K562 (cell line): ENCODE data around the gene PERP. TPM values are rescaled to one million over a fixed set of nuclear protein-coding genes. Genes with fewer than 3 reads are reported as not detected.

ENCODE experiments used
- ATAC-seq: fragments of 200-7000 bp; cut with Tn5 transposase; 3 replicates; pipeline ENCODE4 v1.9.1; 2020; ENCODE audit warnings: moderate library complexity
- BruUV-seq: library from RNA; stranded (reverse); fragments of 400-500 nt; replicated peaks from 2 replicates; lab custom pipeline; 2021; lab: Mats Ljungman, UMichigan
- CTCF ChIA-PET: fragments of 300-600 bp; formaldehyde crosslinking; extraction: SDS; loops from one replicate; lab custom pipeline; 2021; ENCODE audit warnings: low intra/inter-chr PET ratio; lab: Yijun Ruan, JAX
- POLR2A ChIA-PET: fragments of 300-600, 350-650 bp; sonication (Branson Sonifier 250); formaldehyde crosslinking; extraction: SDS; loops from one replicate; lab custom pipeline; 2021; ENCODE audit warnings: antibody characterized with exemption, inconsistent platforms; lab: Yijun Ruan, JAX
- DNase-seq, 4 experiments: peaks; one replicate each; pipeline versions ENCODE4 v3.0.0 to v3.0.0-alpha.2; 2011 to 2018; ENCODE audit warnings: low spot score in 3 of 4, mixed read lengths in 3 of 4; ENCODE audit errors: extremely low read depth in 1 of 4
- FAIRE-seq: peaks from 2 replicates; lab custom pipeline; 2011; peaks lifted over from hg19 to GRCh38; lab: Jason Lieb, UNC
- H2AFZ ChIP-seq: 2 replicates; pipeline ENCODE4 v1.6.0; 2011; ENCODE audit warnings: low read depth, low read length, control low read depth, inconsistent platforms
- H3K27ac ChIP-seq: fragments of 200-600 bp; 3 replicates; pipeline ENCODE4 v1.8.0; 2011; ENCODE audit warnings: low read depth, mild to moderate bottlenecking, control low read depth, inconsistent platforms, low read length, moderate library complexity, mixed read lengths; ENCODE audit errors: extremely low read depth
- H3K27me3 ChIP-seq, 2 experiments: fragments of 300-600 bp in 1 of 2; 2 replicates in 1 of 2; 3 replicates in 1 of 2; pipeline versions ENCODE4 v1.6.0 to v1.8.0; 2011; ENCODE audit warnings: inconsistent platforms in 2 of 2, low read length in 2 of 2, mild to moderate bottlenecking in 1 of 2, mixed read lengths in 1 of 2, moderate library complexity in 1 of 2; ENCODE audit not compliant: control insufficient read depth in 2 of 2, insufficient read depth in 2 of 2
- H3K36me3 ChIP-seq: fragments of 300-600 bp; 3 replicates; pipeline ENCODE4 v1.8.0; 2011; ENCODE audit warnings: mild to moderate bottlenecking, low read length, inconsistent platforms; ENCODE audit not compliant: control insufficient read depth, insufficient read depth
- H3K4me1 ChIP-seq, 2 experiments: fragments of 200-600 bp in 1 of 2; replicated peaks in 1 of 2; 2 replicates in 1 of 2; 3 replicates in 1 of 2; pipeline versions ENCODE4 v1.5.1 to v1.8.0; 2011; ENCODE audit warnings: inconsistent platforms in 2 of 2, low read length in 2 of 2, mild to moderate bottlenecking in 1 of 2, mixed read lengths in 1 of 2, moderate library complexity in 1 of 2; ENCODE audit not compliant: control insufficient read depth in 2 of 2, insufficient read depth in 2 of 2
- H3K4me2 ChIP-seq: 2 replicates; pipeline ENCODE4 v1.6.1; 2011; ENCODE audit warnings: low read length, control low read depth, inconsistent platforms, mixed read lengths; ENCODE audit not compliant: insufficient read depth
- H3K4me3 ChIP-seq: fragments of 200-600 bp; sonication (generic), shearing (Covaris generic); 2 replicates; pipeline ENCODE4 v1.5.1; 2016; ENCODE audit warnings: control low read depth, inconsistent platforms
- H3K79me2 ChIP-seq: fragments of 200-600 bp; 3 replicates; pipeline ENCODE4 v1.8.0; 2011; ENCODE audit warnings: low read length, inconsistent platforms; ENCODE audit not compliant: control insufficient read depth, insufficient read depth
- H3K9ac ChIP-seq, 2 experiments: 2 replicates each; pipeline versions ENCODE4 v1.6.0 to v1.6.1; 2011; ENCODE audit warnings: low read depth in 2 of 2, low read length in 2 of 2, control low read depth in 1 of 2, inconsistent platforms in 1 of 2, mild to moderate bottlenecking in 1 of 2, mixed read lengths in 1 of 2; ENCODE audit not compliant: insufficient read depth in 1 of 2
- H3K9me1 ChIP-seq: one replicate; pipeline ENCODE4 v1.6.0; 2011; ENCODE audit warnings: inconsistent platforms, mild to moderate bottlenecking, low read length, moderate library complexity; ENCODE audit not compliant: control insufficient read depth, insufficient read depth
- H3K9me3 ChIP-seq: replicated peaks from 2 replicates; pipeline ENCODE4 v1.5.1; 2011; ENCODE audit warnings: low read depth, low read length, inconsistent platforms; ENCODE audit not compliant: control insufficient read depth, insufficient read depth
- H4K20me1 ChIP-seq: replicated peaks from 2 replicates; pipeline ENCODE4 v1.6.1; 2011; ENCODE audit warnings: low read length, inconsistent platforms, mixed read lengths; ENCODE audit not compliant: control insufficient read depth, insufficient read depth
- CSDE1 ChIP-seq, 2 experiments: fragments of 450-650 bp; IDR thresholded peaks; 2 replicates each; pipeline ENCODE4 v1.6.1; 2016; ENCODE audit warnings: mild to moderate bottlenecking in 1 of 2
- DACH1 ChIP-seq: fragments of 450-650 bp; IDR thresholded peaks from 2 replicates; pipeline ENCODE4 v1.6.1; 2018; ENCODE audit not compliant: partially characterized antibody
- DDX20 ChIP-seq: fragments of 450-650 bp; IDR thresholded peaks from 2 replicates; pipeline ENCODE4 v1.6.1; 2016; ENCODE audit warnings: missing genetic modification characterization, low read depth, mild to moderate bottlenecking, missing compliant biosample characterization, moderate library complexity
- ETS2 ChIP-seq: IDR thresholded peaks from 2 replicates; pipeline ENCODE4 v1.6.1; 2016; ENCODE audit warnings: borderline replicate concordance, missing genetic modification characterization, mild to moderate bottlenecking, moderate library complexity, missing compliant biosample characterization; ENCODE audit not compliant: poor library complexity, severe bottlenecking
- OTX1 ChIP-seq: fragments of 450-650 bp; formaldehyde crosslinking; IDR thresholded peaks from 2 replicates; pipeline ENCODE4 v1.4.0; 2022; ENCODE audit warnings: mild to moderate bottlenecking
- PCBP2 ChIP-seq: fragments of 200-400 bp; formaldehyde crosslinking; IDR thresholded peaks from 2 replicates; pipeline ENCODE4 v1.6.1; 2018; ENCODE audit warnings: low read length, low read depth, mild to moderate bottlenecking, moderate library complexity; ENCODE audit not compliant: poor library complexity, severe bottlenecking
- PURB ChIP-seq: sonication (generic); formaldehyde crosslinking; IDR thresholded peaks from 2 replicates; pipeline ENCODE4 v1.9.0; 2021; ENCODE audit warnings: low read depth, mild to moderate bottlenecking, missing genetic modification reagents
- SMARCB1 ChIP-seq: IDR thresholded peaks from 2 replicates; pipeline ENCODE4 v1.6.1; 2011; ENCODE audit warnings: improper control_type of control experiment, low read depth; ENCODE audit not compliant: insufficient read length
- ZNF134 ChIP-seq: fragments of 250-450 bp; sonication (Bioruptor Pico); conservative IDR thresholded peaks from 2 replicates; pipeline ENCODE4 v1.4.0; 2020
- ZNF184 ChIP-seq: sonication (generic); formaldehyde crosslinking; IDR thresholded peaks from 2 replicates; pipeline ENCODE4 v1.5.0; 2020; ENCODE audit warnings: missing genetic modification reagents
- WGBS: fragments of 100-300 bp; shearing (Covaris generic); methylation state at CpG from one replicate; pipeline ENCODE4 v1.1.6; 2016; ENCODE audit warnings: low coverage, mixed read lengths; ENCODE audit not compliant: insufficient coverage; ENCODE audit errors: missing lambda C conversion rate; 5-methylcytosine and 5-hydroxymethylcytosine counted together
- in situ Hi-C: fragments of 300-500 bp; cut with MboI; formaldehyde crosslinking; loops from 4 replicates; pipeline ENCODE4 v1.15.0; 2018; ENCODE audit warnings: inconsistent platforms, mixed read lengths
- intact Hi-C: fragments of 100-400 bp; cut with micrococcal nuclease; formaldehyde crosslinking; loops from 2 replicates; pipeline ENCODE4 v1.14.2; 2022
- polyA plus RNA-seq, 8 experiments: library from polyadenylated mRNA; depleted of rRNA in 4 of 8; stranded (reverse) in 5 of 8; unstranded in 3 of 8; fragments of >200 nt; fragmentation: Nextera tagmentation in 2 of 8; fragmentation: Illumina TruSeq in 1 of 8; extraction: Ambion mirVana in 2 of 8; extraction: Trizol in 1 of 8; gene quantifications; 2 replicates each; pipeline versions ENCODE4 v1.2.1 to v1.2.3, GENCODE V29; 2011 to 2014; ENCODE audit warnings: inconsistent platforms in 1 of 8, missing spikeins in 1 of 8
- total RNA-seq, 7 experiments: library from RNA; depleted of rRNA in 6 of 7; stranded (reverse); fragments of >200 nt in 6 of 7; fragmentation: Illumina TruSeq in 2 of 7; extraction: Trizol in 2 of 7; gene quantifications; 2 replicates each; pipeline versions ENCODE4 v1.2.1 to v1.2.3, GENCODE V29; 2011 to 2021; ENCODE audit warnings: low replicate concordance in 1 of 7
- TF ChIP-seq, protein P1 (sequence below): fragments of 250-450 bp; sonication (Bioruptor Pico); IDR thresholded peaks from 2 replicates; pipeline ENCODE4 v1.5.0; 2020; ENCODE audit warnings: mild to moderate bottlenecking, borderline replicate concordance
- TF ChIP-seq, protein P2 (sequence below): IDR thresholded peaks from 2 replicates; pipeline ENCODE4 v1.6.1; 2016; ENCODE audit warnings: missing genetic modification characterization, missing compliant biosample characterization

Gene PERP
- total and polyA plus RNA-seq, 9 of the 15 experiments (the other 6 are each of a cell fraction or from before 2014, with no cell fraction given): 0.01 to 0.27 (median 0.05) TPM; not detected in 2

DNA sequence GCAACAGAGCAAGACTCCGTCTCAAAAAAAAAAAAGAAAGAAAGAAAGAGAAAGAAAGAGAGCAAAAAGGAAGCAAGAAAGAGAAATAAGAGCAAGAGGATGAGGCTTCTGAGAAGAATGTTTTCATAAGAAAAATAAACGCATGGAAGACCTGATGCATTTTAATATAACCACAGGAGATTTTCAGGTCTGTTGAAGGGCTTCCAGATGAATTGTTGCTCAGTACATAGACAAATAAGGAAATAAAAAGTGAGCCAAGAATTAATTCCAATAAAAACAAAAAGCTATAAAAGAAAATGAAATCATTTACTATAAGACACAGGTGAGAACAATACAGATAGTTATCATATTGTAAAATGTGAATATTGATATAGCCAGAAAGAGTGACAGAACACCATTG lies 43.5 kb downstream of the PERP start:
- no peaks in the 10 kb centered on the region for H4K20me1 ChIP-seq
- no peak overlapping the region for H3K4me2 ChIP-seq
- ATAC-seq (no peak), FAIRE-seq (no peak), DNase-seq (no peak)
- H3K4me1 ChIP-seq: no peaks in the 10 kb centered on the region
- H3K4me3 ChIP-seq: no peak overlapping the region
- no peak overlapping the region for H3K9ac ChIP-seq
- no peaks in the 10 kb centered on the region for H3K9me1 ChIP-seq
- in situ Hi-C loops (no loop called here), intact Hi-C loops (no loop called here)
- no peaks in the 10 kb centered on the region for H3K9me3 ChIP-seq
- H3K36me3 ChIP-seq: no peaks in the 10 kb centered on the region
- no TSS peak for BruUV-seq
- 0% methylated on average over 2 of the region's 2 CpGs for WGBS
- H2AFZ ChIP-seq: no peak overlapping the region
- TF ChIP-seq, protein P1, sequence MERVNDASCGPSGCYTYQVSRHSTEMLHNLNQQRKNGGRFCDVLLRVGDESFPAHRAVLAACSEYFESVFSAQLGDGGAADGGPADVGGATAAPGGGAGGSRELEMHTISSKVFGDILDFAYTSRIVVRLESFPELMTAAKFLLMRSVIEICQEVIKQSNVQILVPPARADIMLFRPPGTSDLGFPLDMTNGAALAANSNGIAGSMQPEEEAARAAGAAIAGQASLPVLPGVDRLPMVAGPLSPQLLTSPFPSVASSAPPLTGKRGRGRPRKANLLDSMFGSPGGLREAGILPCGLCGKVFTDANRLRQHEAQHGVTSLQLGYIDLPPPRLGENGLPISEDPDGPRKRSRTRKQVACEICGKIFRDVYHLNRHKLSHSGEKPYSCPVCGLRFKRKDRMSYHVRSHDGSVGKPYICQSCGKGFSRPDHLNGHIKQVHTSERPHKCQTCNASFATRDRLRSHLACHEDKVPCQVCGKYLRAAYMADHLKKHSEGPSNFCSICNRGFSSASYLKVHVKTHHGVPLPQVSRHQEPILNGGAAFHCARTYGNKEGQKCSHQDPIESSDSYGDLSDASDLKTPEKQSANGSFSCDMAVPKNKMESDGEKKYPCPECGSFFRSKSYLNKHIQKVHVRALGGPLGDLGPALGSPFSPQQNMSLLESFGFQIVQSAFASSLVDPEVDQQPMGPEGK: no peak
- no peak for TF ChIP-seq DACH1
- no peak for TF ChIP-seq PCBP2
- TF ChIP-seq OTX1 (CRISPR knock-in tag): no peak
- no peak for TF ChIP-seq ZNF184 (CRISPR knock-in tag)
- TF ChIP-seq ETS2 (tag): no peak
- TF ChIP-seq DDX20 (tag): no peak
- no peak for TF ChIP-seq ZNF134 (CRISPR knock-in tag)
- no peak for TF ChIP-seq SMARCB1
- no peak for TF ChIP-seq PURB (CRISPR knock-in tag)
- TF ChIP-seq, protein P2, sequence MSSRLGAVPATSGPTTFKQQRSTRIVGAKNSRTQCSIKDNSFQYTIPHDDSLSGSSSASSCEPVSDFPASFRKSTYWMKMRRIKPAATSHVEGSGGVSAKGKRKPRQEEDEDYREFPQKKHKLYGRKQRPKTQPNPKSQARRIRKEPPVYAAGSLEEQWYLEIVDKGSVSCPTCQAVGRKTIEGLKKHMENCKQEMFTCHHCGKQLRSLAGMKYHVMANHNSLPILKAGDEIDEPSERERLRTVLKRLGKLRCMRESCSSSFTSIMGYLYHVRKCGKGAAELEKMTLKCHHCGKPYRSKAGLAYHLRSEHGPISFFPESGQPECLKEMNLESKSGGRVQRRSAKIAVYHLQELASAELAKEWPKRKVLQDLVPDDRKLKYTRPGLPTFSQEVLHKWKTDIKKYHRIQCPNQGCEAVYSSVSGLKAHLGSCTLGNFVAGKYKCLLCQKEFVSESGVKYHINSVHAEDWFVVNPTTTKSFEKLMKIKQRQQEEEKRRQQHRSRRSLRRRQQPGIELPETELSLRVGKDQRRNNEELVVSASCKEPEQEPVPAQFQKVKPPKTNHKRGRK (tag): no peak
- no peak for TF ChIP-seq CSDE1 (IDR thresholded peaks at IDR 0.05)
- ChIA-PET POLR2A (no interaction called here), CTCF (no interaction called here)
- H3K27me3 ChIP-seq: no peaks in the 10 kb centered on the region; a peak in 2 of 5 replicates
- H3K27ac ChIP-seq: no peak overlapping the region
- no peaks in the 10 kb centered on the region for H3K79me2 ChIP-seq
